Keratinocyte (primary cell): ENCODE measurements around the gene ADGRB2. TPM values are rescaled to one million over a fixed set of nuclear protein-coding genes. Genes with fewer than 3 reads are reported as not detected.

Experiments
- DNase-seq: peaks from one replicate; pipeline ENCODE4 v3.0.0-alpha.2; 2011; ENCODE audit warnings: low read depth, missing footprints, low spot score
- FAIRE-seq: peaks from 2 replicates; lab custom pipeline; 2011; peaks lifted over from hg19 to GRCh38; lab: Jason Lieb, UNC
- H2AFZ ChIP-seq: 2 replicates; pipeline ENCODE4 v1.6.0; 2012; ENCODE audit warnings: low read length, control low read depth, inconsistent platforms; ENCODE audit not compliant: control insufficient read depth
- H3K27ac ChIP-seq: 2 replicates; pipeline ENCODE4 v1.5.1; 2011; ENCODE audit warnings: low read length; ENCODE audit not compliant: control insufficient read depth, insufficient read depth
- H3K27me3 ChIP-seq: 3 replicates; pipeline ENCODE4 v1.6.0; 2011; ENCODE audit warnings: low read length; ENCODE audit not compliant: control insufficient read depth, insufficient read depth; ENCODE audit errors: extremely low read depth
- H3K36me3 ChIP-seq, 2 experiments: 2 replicates in 1 of 2; 3 replicates in 1 of 2; pipeline ENCODE4 v1.5.1; 2011; ENCODE audit warnings: low read length in 2 of 2, mild to moderate bottlenecking in 1 of 2; ENCODE audit not compliant: control insufficient read depth in 2 of 2, insufficient read depth in 2 of 2; ENCODE audit errors: extremely low read depth in 1 of 2
- H3K4me1 ChIP-seq: 3 replicates; pipeline ENCODE4 v1.5.1; 2011; ENCODE audit warnings: low read length; ENCODE audit not compliant: control insufficient read depth, insufficient read depth; ENCODE audit errors: extremely low read depth
- H3K4me2 ChIP-seq: 3 replicates; pipeline ENCODE4 v1.6.0; 2011; ENCODE audit warnings: low read depth, low read length; ENCODE audit not compliant: control insufficient read depth, insufficient read depth; ENCODE audit errors: extremely low read depth
- H3K4me3 ChIP-seq, 3 experiments: fragments of 200-600 bp in 1 of 3; sonication (generic) in 1 of 3; 2 replicates in 2 of 3; 3 replicates in 1 of 3; pipeline ENCODE4 v1.5.1; 2011 to 2016; ENCODE audit warnings: low read length in 3 of 3, mild to moderate bottlenecking in 3 of 3, control low read depth in 2 of 3, inconsistent platforms in 1 of 3, low read depth in 1 of 3, mixed read lengths in 1 of 3, mixed run types in 1 of 3, moderate library complexity in 1 of 3; ENCODE audit not compliant: control insufficient read depth in 2 of 3, insufficient read depth in 2 of 3; ENCODE audit errors: extremely low read depth in 1 of 3
- H3K79me2 ChIP-seq: 2 replicates; pipeline ENCODE4 v1.6.0; 2012; ENCODE audit warnings: low read length; ENCODE audit not compliant: control insufficient read depth, insufficient read depth
- H3K9ac ChIP-seq: 3 replicates; pipeline ENCODE4 v1.6.0; 2011; ENCODE audit warnings: low read length; ENCODE audit not compliant: control insufficient read depth, insufficient read depth; ENCODE audit errors: extremely low read depth
- H3K9me1 ChIP-seq: 3 replicates; pipeline ENCODE4 v1.6.0; 2011; ENCODE audit warnings: low read length; ENCODE audit not compliant: control insufficient read depth, insufficient read depth; ENCODE audit errors: extremely low read depth
- H3K9me3 ChIP-seq: 2 replicates; pipeline ENCODE4 v1.5.1; 2012; ENCODE audit warnings: low read depth, low read length; ENCODE audit not compliant: control insufficient read depth
- H4K20me1 ChIP-seq: 3 replicates; pipeline ENCODE4 v1.6.0; 2011; ENCODE audit warnings: low read length; ENCODE audit not compliant: control insufficient read depth, insufficient read depth; ENCODE audit errors: extremely low read depth
- EZH2 ChIP-seq: IDR thresholded peaks from one replicate; pipeline ENCODE4 v1.6.1; 2012; ENCODE audit warnings: inconsistent platforms, mild to moderate bottlenecking, low read length, moderate library complexity
- dilution Hi-C: fragments of 300-500 bp; cut with MboI; formaldehyde crosslinking; loops from one replicate; pipeline ENCODE4 v1.7.0; 2020; ENCODE audit warnings: low sequenced_read_pairs; ENCODE audit not compliant: extremely low pct_ligation_motif_present
- polyA plus RNA-seq, 5 experiments: library from polyadenylated mRNA; depleted of rRNA in 3 of 5; stranded (reverse) in 3 of 5; stranded (forward) in 1 of 5; unstranded in 1 of 5; fragments of >200 nt; gene quantifications; 1 replicate in 1 of 5; 2 replicates in 3 of 5; 3 replicates in 1 of 5; pipeline versions ENCODE4 v1.2.1 to v1.2.3, GENCODE V29; 2011 to 2012; ENCODE audit warnings: missing spikeins in 2 of 5, low read depth in 1 of 5, low replicate concordance in 1 of 5
- TF ChIP-seq, protein P1 (sequence below), 3 experiments: IDR thresholded peaks in 1 of 3; conservative IDR thresholded peaks in 1 of 3; optimal IDR thresholded peaks in 1 of 3; 2 replicates in 2 of 3; 3 replicates in 1 of 3; pipeline versions ENCODE3 to v1.5.1; 2011; ENCODE audit warnings: low read length in 3 of 3, mild to moderate bottlenecking in 3 of 3, moderate library complexity in 2 of 3, control low read depth in 1 of 3, inconsistent platforms in 1 of 3; ENCODE audit not compliant: insufficient read depth in 2 of 3; ENCODE audit errors: extremely low read depth in 1 of 3

Gene ADGRB2
- polyA plus RNA-seq, 1 donor (not counting 4 experiments of a cell fraction or from before 2014, with no cell fraction given), result 0.68 TPM

DNA sequence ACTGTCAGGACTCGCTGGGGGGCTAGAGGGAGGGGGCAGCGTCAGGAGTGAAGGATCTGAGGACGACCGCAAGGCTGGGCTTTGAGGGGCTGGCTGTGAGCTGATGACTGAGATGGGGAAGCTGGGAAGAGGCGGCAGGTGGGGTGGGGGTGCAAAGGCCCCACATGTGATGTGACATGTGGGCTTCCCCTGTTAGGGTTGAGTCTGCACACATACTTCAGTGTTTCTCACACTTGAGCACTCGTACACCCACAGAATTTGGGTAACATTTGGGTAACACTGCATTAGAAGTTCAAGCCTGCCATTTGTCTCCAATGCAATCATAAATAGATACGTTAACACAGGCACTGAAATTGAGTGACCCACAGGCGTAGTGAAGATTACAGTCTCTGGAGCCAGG is 76.5 kb downstream of the ADGRB2 start:
- DNase-seq, result no peak
- H4K20me1 ChIP-seq, result no peaks in the 10 kb centered on the region
- no peaks in the 10 kb centered on the region for H3K27me3 ChIP-seq
- H3K4me3 ChIP-seq, result no peak overlapping the region
- peaks cover 17% of the 10 kb centered on the region for H3K4me1 ChIP-seq
- H3K36me3 ChIP-seq, result peaks cover 56 to 66% of the 10 kb centered on the region in 2 experiments
- no peak overlapping the region for H3K27ac ChIP-seq
- no peaks in the 10 kb centered on the region for H3K79me2 ChIP-seq
- no peaks in the 10 kb centered on the region for H3K9me1 ChIP-seq
- dilution Hi-C loops, result no loop called here
- no peak overlapping the region for H3K4me2 ChIP-seq
- H3K9ac ChIP-seq, result no peak overlapping the region
- H2AFZ ChIP-seq, result no peak overlapping the region
- H3K9me3 ChIP-seq, result no peaks in the 10 kb centered on the region
- FAIRE-seq, result no peak
- TF ChIP-seq, protein P1, sequence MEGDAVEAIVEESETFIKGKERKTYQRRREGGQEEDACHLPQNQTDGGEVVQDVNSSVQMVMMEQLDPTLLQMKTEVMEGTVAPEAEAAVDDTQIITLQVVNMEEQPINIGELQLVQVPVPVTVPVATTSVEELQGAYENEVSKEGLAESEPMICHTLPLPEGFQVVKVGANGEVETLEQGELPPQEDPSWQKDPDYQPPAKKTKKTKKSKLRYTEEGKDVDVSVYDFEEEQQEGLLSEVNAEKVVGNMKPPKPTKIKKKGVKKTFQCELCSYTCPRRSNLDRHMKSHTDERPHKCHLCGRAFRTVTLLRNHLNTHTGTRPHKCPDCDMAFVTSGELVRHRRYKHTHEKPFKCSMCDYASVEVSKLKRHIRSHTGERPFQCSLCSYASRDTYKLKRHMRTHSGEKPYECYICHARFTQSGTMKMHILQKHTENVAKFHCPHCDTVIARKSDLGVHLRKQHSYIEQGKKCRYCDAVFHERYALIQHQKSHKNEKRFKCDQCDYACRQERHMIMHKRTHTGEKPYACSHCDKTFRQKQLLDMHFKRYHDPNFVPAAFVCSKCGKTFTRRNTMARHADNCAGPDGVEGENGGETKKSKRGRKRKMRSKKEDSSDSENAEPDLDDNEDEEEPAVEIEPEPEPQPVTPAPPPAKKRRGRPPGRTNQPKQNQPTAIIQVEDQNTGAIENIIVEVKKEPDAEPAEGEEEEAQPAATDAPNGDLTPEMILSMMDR (optimal IDR thresholded peaks at IDR 0.05 in 1 of 3, IDR thresholded peaks at IDR 0.05 in 1 of 3, conservative IDR thresholded peaks at IDR 0.05 in 1 of 3; ENCODE audit: extremely low read depth in 1 of 3, insufficient read depth in 2 of 3, low read length in 3 of 3), result no peak
- no peak for TF ChIP-seq EZH2

DNA sequence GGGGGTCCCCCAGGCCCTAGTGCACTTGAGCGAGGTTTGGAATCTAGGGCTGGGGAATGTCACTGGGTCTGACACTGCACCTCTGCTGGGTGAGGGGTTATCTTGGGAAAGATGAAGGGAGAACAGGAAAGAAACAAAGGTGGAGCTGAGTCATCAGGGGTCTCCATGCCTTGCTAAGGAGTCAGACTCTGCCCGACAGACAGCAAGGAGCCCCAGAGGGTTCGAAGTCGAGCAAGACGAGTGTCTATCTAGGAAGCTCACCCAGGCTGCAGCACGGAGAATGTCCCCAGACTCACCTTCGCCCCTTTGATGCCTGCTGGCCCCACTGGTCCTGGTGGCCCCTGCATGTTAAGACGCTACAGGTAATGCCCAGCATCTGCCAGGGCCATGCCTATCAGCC is 78.3 kb downstream of the ADGRB2 start:
- dilution Hi-C loops, result no loop called here
- no peak overlapping the region for H3K4me3 ChIP-seq
- H4K20me1 ChIP-seq, result no peaks in the 10 kb centered on the region
- no peaks in the 10 kb centered on the region for H3K27me3 ChIP-seq
- DNase-seq, result no peak
- peaks cover 17% of the 10 kb centered on the region for H3K4me1 ChIP-seq
- no peak for FAIRE-seq
- no peaks in the 10 kb centered on the region for H3K79me2 ChIP-seq
- no peaks in the 10 kb centered on the region for H3K9me1 ChIP-seq
- H3K4me2 ChIP-seq, result no peak overlapping the region
- H3K9me3 ChIP-seq, result no peaks in the 10 kb centered on the region
- H3K36me3 ChIP-seq, result peaks cover 57 to 74% of the 10 kb centered on the region in 2 experiments
- TF ChIP-seq, protein P1 (optimal IDR thresholded peaks at IDR 0.05 in 1 of 3, IDR thresholded peaks at IDR 0.05 in 1 of 3, conservative IDR thresholded peaks at IDR 0.05 in 1 of 3; ENCODE audit: extremely low read depth in 1 of 3, insufficient read depth in 2 of 3, low read length in 3 of 3), result no peak
- no peak for TF ChIP-seq EZH2
- H3K9ac ChIP-seq, result no peak overlapping the region
- no peak overlapping the region for H3K27ac ChIP-seq
- H2AFZ ChIP-seq, result no peak overlapping the region
